Endothelial cell (in vitro differentiated cells): ENCODE data around the gene IFT74. TPM values are rescaled to one million over a fixed set of nuclear protein-coding genes. Genes with fewer than 3 reads are reported as not detected.
A peak's percentile ranks its signal among the peaks of the same experiment; 100 is the strongest.

ENCODE experiments used
- DNase-seq: peaks from one replicate; pipeline ENCODE4 v3.0.0; 2021; ENCODE audit warnings: low spot score
- H3K27ac Mint-ChIP-seq: one replicate; pipeline ENCODE4 v1.8.0; 2021; ENCODE audit warnings: mixed read lengths, inconsistent platforms; ENCODE audit not compliant: unreplicated experiment
- H3K27me3 Mint-ChIP-seq: one replicate; pipeline ENCODE4 v1.8.0; 2021; ENCODE audit warnings: mild to moderate bottlenecking, moderate library complexity, mixed read lengths, inconsistent platforms; ENCODE audit not compliant: unreplicated experiment
- H3K36me3 Mint-ChIP-seq: one replicate; pipeline ENCODE4 v1.8.0; 2021; ENCODE audit warnings: mild to moderate bottlenecking, low read depth, mixed read lengths, inconsistent platforms; ENCODE audit not compliant: unreplicated experiment
- H3K4me1 Mint-ChIP-seq: one replicate; pipeline ENCODE4 v1.8.0; 2021; ENCODE audit warnings: mild to moderate bottlenecking, mixed read lengths, inconsistent platforms; ENCODE audit not compliant: unreplicated experiment
- H3K4me3 Mint-ChIP-seq: one replicate; pipeline ENCODE4 v1.8.0; 2021; ENCODE audit warnings: mild to moderate bottlenecking, mixed read lengths, inconsistent platforms; ENCODE audit not compliant: unreplicated experiment
- H3K9me3 Mint-ChIP-seq: one replicate; pipeline ENCODE4 v1.8.0; 2021; ENCODE audit warnings: mixed read lengths, inconsistent platforms; ENCODE audit not compliant: unreplicated experiment
- total RNA-seq: library from RNA; stranded (reverse); fragmentation: NEBNext Ultra II Directional; extraction: Animal tissue kit (Norgen Biotek cat#: 25700); gene quantifications from one replicate; pipeline ENCODE4 v1.2.1, GENCODE V29; 2021; ENCODE audit not compliant: unreplicated experiment
- TF ChIP-seq, protein P1 (sequence below): fragments of 200-600 bp; sonication (generic); IDR thresholded peaks from one replicate; pipeline ENCODE4 v1.5.0; 2021; ENCODE audit warnings: antibody characterized with exemption; ENCODE audit not compliant: unreplicated experiment

Gene IFT74
- total RNA-seq, 1 donor from 2014 or later, result 6.5 TPM

DNA sequence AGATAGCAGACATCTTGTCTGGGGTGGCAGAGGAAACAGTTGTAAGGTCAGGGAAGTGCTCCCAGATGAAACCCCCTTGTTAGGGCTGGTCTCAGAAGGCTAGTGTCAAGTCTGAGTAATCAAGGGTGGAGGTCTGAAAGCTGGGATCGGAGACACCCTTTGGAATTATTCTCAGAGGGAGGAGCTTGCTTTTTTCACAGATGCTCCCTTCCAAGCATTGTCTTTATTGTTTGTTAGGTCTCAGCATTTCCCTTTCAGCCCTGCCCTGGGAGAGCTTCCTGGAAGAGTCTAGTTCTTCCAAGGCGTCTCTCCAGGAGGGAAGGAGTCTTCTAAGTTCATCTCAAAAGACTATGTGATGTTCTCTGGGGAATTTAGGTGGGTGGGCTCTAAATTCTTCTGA is 156.0 kb downstream of the IFT74 start:
- no peak for DNase-seq
- Mint-ChIP-seq H3K4me1 (peaks cover 68% of the 10 kb centered on the region), H3K4me3 (peak overlapping the region; percentile 96)

More for the DNA sequence above, 156.0 kb downstream of the IFT74 start:
- Mint-ChIP-seq H3K27me3 (peaks cover 7% of the 10 kb centered on the region), H3K9me3 (no peaks in the 10 kb centered on the region), H3K36me3 (peaks cover 36% of the 10 kb centered on the region), H3K27ac (peak overlapping the region; percentile 98)
- TF ChIP-seq, protein P1, sequence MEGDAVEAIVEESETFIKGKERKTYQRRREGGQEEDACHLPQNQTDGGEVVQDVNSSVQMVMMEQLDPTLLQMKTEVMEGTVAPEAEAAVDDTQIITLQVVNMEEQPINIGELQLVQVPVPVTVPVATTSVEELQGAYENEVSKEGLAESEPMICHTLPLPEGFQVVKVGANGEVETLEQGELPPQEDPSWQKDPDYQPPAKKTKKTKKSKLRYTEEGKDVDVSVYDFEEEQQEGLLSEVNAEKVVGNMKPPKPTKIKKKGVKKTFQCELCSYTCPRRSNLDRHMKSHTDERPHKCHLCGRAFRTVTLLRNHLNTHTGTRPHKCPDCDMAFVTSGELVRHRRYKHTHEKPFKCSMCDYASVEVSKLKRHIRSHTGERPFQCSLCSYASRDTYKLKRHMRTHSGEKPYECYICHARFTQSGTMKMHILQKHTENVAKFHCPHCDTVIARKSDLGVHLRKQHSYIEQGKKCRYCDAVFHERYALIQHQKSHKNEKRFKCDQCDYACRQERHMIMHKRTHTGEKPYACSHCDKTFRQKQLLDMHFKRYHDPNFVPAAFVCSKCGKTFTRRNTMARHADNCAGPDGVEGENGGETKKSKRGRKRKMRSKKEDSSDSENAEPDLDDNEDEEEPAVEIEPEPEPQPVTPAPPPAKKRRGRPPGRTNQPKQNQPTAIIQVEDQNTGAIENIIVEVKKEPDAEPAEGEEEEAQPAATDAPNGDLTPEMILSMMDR, result no peak

Other genes with a start within 250 kb of the IFT74 start
- 10.1 TPM for gene CAAP1, start 63.6 kb upstream of the IFT74 start, total RNA-seq
- 46.2 TPM for gene PLAA, start 9.2 kb upstream of the IFT74 start, total RNA-seq
- not detected for gene LRRC19, start 49.3 kb downstream of the IFT74 start, total RNA-seq
- 448 TPM for gene TEK, start 152.8 kb downstream of the IFT74 start, total RNA-seq